GM12878 (cell line): Measurements from ENCODE around the gene CSPG5. TPM values are rescaled to one million over a fixed set of nuclear protein-coding genes. Genes with fewer than 3 reads are reported as not detected.

Experiments
- ATF7 ChIP-seq: fragments of 450-650 bp; IDR thresholded peaks from 2 replicates; pipeline ENCODE4 v1.6.1; 2016; ENCODE audit warnings: low read depth, mild to moderate bottlenecking
- BACH1 ChIP-seq: fragments of 450-650 bp; IDR thresholded peaks from 2 replicates; pipeline ENCODE4 v1.6.1; 2017; ENCODE audit warnings: mild to moderate bottlenecking, borderline replicate concordance
- BMI1 ChIP-seq: fragments of 450-650 bp; IDR thresholded peaks from 2 replicates; pipeline ENCODE4 v1.6.1; 2016; ENCODE audit warnings: mild to moderate bottlenecking, moderate library complexity, borderline replicate concordance
- CBFB ChIP-seq: IDR thresholded peaks from 2 replicates; pipeline ENCODE4 v1.6.1; 2016; ENCODE audit warnings: antibody characterized with exemption, low read depth
- ETV6 ChIP-seq, 2 experiments: fragments of 450-650 bp in 1 of 2; IDR thresholded peaks in 1 of 2; conservative IDR thresholded peaks in 1 of 2; 2 replicates each; pipeline ENCODE4 v1.6.1; 2014; ENCODE audit warnings: antibody characterized with exemption in 1 of 2, borderline replicate concordance in 1 of 2, low read depth in 1 of 2, mild to moderate bottlenecking in 1 of 2, moderate library complexity in 1 of 2
- FOS ChIP-seq: IDR thresholded peaks from 3 replicates; pipeline ENCODE4 v1.6.1; 2011; ENCODE audit warnings: borderline replicate concordance; ENCODE audit not compliant: insufficient read length; ENCODE audit errors: extremely low read depth
- FOXK2 ChIP-seq: fragments of 450-650 bp; IDR thresholded peaks from 2 replicates; pipeline ENCODE4 v1.6.1; 2017; ENCODE audit warnings: mild to moderate bottlenecking, moderate library complexity
- IKZF2 ChIP-seq, 2 experiments: fragments of 450-650 bp; IDR thresholded peaks; 2 replicates each; pipeline ENCODE4 v1.6.1; 2017; ENCODE audit warnings: mild to moderate bottlenecking in 2 of 2, moderate library complexity in 2 of 2
- JUNB ChIP-seq: IDR thresholded peaks from 2 replicates; pipeline ENCODE4 v1.6.1; 2016; ENCODE audit warnings: antibody characterized with exemption, mild to moderate bottlenecking
- MEF2A ChIP-seq: IDR thresholded peaks from 2 replicates; pipeline ENCODE4 v1.6.1; 2011; ENCODE audit warnings: low read depth, mild to moderate bottlenecking, low read length, moderate library complexity; ENCODE audit not compliant: insufficient read depth
- NR2F1 ChIP-seq: fragments of 450-650 bp; conservative IDR thresholded peaks from 2 replicates; pipeline ENCODE4 v1.6.1; 2017; ENCODE audit warnings: mild to moderate bottlenecking
- RFX5 ChIP-seq: IDR thresholded peaks from 2 replicates; pipeline ENCODE4 v1.6.1; 2011; ENCODE audit warnings: low read depth, low read length, improper control_type of control experiment
- STAT1 ChIP-seq: fragments of 450-650 bp; conservative IDR thresholded peaks from 2 replicates; pipeline ENCODE4 v1.6.1; 2014; ENCODE audit warnings: antibody characterized with exemption, mild to moderate bottlenecking
- SUZ12 ChIP-seq: fragments of 200-600 bp; sonication (generic); IDR thresholded peaks from one replicate; pipeline ENCODE4 v1.6.1; 2018; ENCODE audit warnings: antibody characterized with exemption, mild to moderate bottlenecking; ENCODE audit not compliant: unreplicated experiment
- TAF1 ChIP-seq: IDR thresholded peaks from 2 replicates; pipeline ENCODE4 v1.6.1; 2011; ENCODE audit warnings: mild to moderate bottlenecking, low read depth, low read length, borderline replicate concordance
- TBL1XR1 ChIP-seq: IDR thresholded peaks from 2 replicates; pipeline ENCODE4 v1.6.1; 2012; ENCODE audit warnings: low read depth, low read length, improper control_type of control experiment
- polyA plus RNA-seq, 11 experiments: library from polyadenylated mRNA; depleted of rRNA in 4 of 11; unstranded in 6 of 11; stranded (reverse) in 5 of 11; fragments of >200 nt; fragmentation: Nextera tagmentation in 4 of 11; fragmentation: Illumina TruSeq in 1 of 11; extraction: Ambion mirVana in 4 of 11; extraction: Trizol in 1 of 11; gene quantifications; 1 replicate in 1 of 11; 2 replicates in 10 of 11; pipeline versions ENCODE4 v1.2.1 to v1.2.3, GENCODE V29; 2011 to 2016; ENCODE audit warnings: inconsistent platforms in 2 of 11, missing spikeins in 2 of 11, low read depth in 1 of 11
- total RNA-seq, 4 experiments: library from RNA; depleted of rRNA in 3 of 4; stranded (reverse); fragments of >200 nt in 3 of 4; fragmentation: Illumina TruSeq in 1 of 4; extraction: Trizol in 1 of 4; gene quantifications; 2 replicates each; pipeline versions ENCODE4 v1.2.1 to v1.2.3, GENCODE V29; 2013 to 2021
- TF ChIP-seq, protein P1 (sequence below): IDR thresholded peaks from 2 replicates; pipeline ENCODE4 v1.6.1; 2012; ENCODE audit warnings: low read depth, low read length, improper control_type of control experiment
- TF ChIP-seq, protein P2 (sequence below): fragments of 450-650 bp; IDR thresholded peaks from 2 replicates; pipeline ENCODE4 v1.6.1; 2018; ENCODE audit warnings: mild to moderate bottlenecking, low read depth, moderate library complexity; ENCODE audit not compliant: partially characterized antibody
- TF ChIP-seq, protein P3 (sequence below): IDR thresholded peaks from 2 replicates; pipeline ENCODE4 v1.6.1; 2011; ENCODE audit warnings: low read depth, low read length, improper control_type of control experiment, borderline replicate concordance
- TF ChIP-seq, protein P4 (sequence below): IDR thresholded peaks from 2 replicates; pipeline ENCODE4 v1.6.1; 2011; ENCODE audit warnings: low read depth, mild to moderate bottlenecking, low read length, moderate library complexity, borderline replicate concordance; ENCODE audit errors: extremely low read depth
- TF ChIP-seq, protein P5 (sequence below): fragments of 450-650 bp; IDR thresholded peaks from 2 replicates; pipeline ENCODE4 v1.6.1; 2014; ENCODE audit warnings: mild to moderate bottlenecking
- TF ChIP-seq, protein P6 (sequence below): fragments of 450-650 bp; IDR thresholded peaks from 2 replicates; pipeline ENCODE4 v1.6.1; 2017; ENCODE audit warnings: low read depth, mild to moderate bottlenecking, moderate library complexity

CSPG5 gene
- total and polyA plus RNA-seq, 10 of the 15 experiments (the other 5 are each of a cell fraction or from before 2014, with no cell fraction given) = 0.08 to 0.17 TPM; not detected in 8

DNA sequence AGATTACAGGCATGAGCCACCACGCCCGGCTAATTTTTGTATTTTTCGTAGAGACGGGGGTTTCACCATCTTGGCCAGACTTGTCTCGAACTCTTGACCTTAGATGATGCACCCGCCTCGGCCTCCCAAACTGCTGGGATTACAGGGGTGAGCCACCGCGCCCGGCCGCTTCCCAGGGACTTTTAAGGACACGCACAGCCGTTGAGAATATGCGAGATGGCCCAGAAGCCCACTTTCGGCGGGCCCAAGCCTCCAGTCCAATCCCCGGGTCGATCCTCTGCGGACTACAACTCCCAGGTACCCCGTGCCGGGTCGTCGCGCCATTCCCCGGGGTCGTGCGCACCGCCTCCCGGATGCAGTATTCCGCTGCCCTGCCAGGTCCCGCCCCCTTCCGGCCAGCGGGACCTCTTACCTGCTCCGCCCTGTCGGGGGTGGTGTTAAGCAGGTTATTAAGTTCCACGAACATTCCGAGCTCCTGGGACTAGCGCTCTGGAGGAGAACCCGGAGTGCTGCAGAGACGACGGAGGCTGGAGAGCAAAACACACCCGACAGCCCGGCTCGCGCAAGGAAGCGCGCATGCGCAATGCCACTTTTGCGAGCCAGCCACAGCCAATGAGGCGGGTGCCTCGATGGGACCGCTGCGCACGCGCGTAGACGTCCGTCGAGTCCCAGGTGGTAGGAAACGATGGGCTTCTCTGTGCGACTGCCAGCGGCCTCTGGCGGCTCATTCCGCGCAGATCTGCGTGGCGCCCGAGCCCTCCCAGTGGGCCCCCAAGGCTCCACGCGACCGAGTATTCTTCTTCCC lies 65.3 kb downstream of the CSPG5 start, which contains the start of gene ELP6 (continued):
- TF ChIP-seq, protein P1, sequence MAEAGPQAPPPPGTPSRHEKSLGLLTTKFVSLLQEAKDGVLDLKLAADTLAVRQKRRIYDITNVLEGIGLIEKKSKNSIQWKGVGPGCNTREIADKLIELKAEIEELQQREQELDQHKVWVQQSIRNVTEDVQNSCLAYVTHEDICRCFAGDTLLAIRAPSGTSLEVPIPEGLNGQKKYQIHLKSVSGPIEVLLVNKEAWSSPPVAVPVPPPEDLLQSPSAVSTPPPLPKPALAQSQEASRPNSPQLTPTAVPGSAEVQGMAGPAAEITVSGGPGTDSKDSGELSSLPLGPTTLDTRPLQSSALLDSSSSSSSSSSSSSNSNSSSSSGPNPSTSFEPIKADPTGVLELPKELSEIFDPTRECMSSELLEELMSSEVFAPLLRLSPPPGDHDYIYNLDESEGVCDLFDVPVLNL = no peak
- TF ChIP-seq JUNB = no peak
- peak; percentile 62; the same call in 1 of the 2 replicates for TF ChIP-seq BACH1
- no peak for TF ChIP-seq IKZF2 (IDR thresholded peaks at IDR 0.05)
- peak; percentile 90 for TF ChIP-seq NR2F1
- TF ChIP-seq, protein P2, sequence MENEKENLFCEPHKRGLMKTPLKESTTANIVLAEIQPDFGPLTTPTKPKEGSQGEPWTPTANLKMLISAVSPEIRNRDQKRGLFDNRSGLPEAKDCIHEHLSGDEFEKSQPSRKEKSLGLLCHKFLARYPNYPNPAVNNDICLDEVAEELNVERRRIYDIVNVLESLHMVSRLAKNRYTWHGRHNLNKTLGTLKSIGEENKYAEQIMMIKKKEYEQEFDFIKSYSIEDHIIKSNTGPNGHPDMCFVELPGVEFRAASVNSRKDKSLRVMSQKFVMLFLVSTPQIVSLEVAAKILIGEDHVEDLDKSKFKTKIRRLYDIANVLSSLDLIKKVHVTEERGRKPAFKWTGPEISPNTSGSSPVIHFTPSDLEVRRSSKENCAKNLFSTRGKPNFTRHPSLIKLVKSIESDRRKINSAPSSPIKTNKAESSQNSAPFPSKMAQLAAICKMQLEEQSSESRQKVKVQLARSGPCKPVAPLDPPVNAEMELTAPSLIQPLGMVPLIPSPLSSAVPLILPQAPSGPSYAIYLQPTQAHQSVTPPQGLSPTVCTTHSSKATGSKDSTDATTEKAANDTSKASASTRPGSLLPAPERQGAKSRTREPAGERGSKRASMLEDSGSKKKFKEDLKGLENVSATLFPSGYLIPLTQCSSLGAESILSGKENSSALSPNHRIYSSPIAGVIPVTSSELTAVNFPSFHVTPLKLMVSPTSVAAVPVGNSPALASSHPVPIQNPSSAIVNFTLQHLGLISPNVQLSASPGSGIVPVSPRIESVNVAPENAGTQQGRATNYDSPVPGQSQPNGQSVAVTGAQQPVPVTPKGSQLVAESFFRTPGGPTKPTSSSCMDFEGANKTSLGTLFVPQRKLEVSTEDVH = no peak
- TF ChIP-seq, protein P3, sequence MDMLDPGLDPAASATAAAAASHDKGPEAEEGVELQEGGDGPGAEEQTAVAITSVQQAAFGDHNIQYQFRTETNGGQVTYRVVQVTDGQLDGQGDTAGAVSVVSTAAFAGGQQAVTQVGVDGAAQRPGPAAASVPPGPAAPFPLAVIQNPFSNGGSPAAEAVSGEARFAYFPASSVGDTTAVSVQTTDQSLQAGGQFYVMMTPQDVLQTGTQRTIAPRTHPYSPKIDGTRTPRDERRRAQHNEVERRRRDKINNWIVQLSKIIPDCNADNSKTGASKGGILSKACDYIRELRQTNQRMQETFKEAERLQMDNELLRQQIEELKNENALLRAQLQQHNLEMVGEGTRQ = no peak
- TF ChIP-seq MEF2A = no peak
- TF ChIP-seq, protein P4, sequence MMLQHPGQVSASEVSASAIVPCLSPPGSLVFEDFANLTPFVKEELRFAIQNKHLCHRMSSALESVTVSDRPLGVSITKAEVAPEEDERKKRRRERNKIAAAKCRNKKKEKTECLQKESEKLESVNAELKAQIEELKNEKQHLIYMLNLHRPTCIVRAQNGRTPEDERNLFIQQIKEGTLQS = no peak
- TF ChIP-seq TBL1XR1 = no peak
- no peak for TF ChIP-seq RFX5
- TF ChIP-seq SUZ12 = no peak
- peak; percentile 93; the same call in 1 of the 2 replicates for TF ChIP-seq STAT1
- no peak for TF ChIP-seq FOXK2
- TF ChIP-seq, protein P5, sequence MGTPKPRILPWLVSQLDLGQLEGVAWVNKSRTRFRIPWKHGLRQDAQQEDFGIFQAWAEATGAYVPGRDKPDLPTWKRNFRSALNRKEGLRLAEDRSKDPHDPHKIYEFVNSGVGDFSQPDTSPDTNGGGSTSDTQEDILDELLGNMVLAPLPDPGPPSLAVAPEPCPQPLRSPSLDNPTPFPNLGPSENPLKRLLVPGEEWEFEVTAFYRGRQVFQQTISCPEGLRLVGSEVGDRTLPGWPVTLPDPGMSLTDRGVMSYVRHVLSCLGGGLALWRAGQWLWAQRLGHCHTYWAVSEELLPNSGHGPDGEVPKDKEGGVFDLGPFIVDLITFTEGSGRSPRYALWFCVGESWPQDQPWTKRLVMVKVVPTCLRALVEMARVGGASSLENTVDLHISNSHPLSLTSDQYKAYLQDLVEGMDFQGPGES = no peak; the same call in 1 of the 2 replicates
- 0 out of 2 replicates have a peak, but pooled peaks have one; percentile 8 for TF ChIP-seq ATF7
- no peak for TF ChIP-seq BMI1
- TF ChIP-seq TAF1 = peak; percentile 36; the same call in 1 of the 2 replicates
- TF ChIP-seq, protein P6, sequence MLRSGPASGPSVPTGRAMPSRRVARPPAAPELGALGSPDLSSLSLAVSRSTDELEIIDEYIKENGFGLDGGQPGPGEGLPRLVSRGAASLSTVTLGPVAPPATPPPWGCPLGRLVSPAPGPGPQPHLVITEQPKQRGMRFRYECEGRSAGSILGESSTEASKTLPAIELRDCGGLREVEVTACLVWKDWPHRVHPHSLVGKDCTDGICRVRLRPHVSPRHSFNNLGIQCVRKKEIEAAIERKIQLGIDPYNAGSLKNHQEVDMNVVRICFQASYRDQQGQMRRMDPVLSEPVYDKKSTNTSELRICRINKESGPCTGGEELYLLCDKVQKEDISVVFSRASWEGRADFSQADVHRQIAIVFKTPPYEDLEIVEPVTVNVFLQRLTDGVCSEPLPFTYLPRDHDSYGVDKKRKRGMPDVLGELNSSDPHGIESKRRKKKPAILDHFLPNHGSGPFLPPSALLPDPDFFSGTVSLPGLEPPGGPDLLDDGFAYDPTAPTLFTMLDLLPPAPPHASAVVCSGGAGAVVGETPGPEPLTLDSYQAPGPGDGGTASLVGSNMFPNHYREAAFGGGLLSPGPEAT = 0 out of 2 replicates have a peak, but pooled peaks have one; percentile 54
- no peak for TF ChIP-seq FOS
- TF ChIP-seq ETV6 (conservative IDR thresholded peaks at IDR 0.05 in 1 of 2, IDR thresholded peaks at IDR 0.05 in 1 of 2; ENCODE audit: borderline replicate concordance in 1 of 2, low read depth in 1 of 2) = no peak
- no peak for TF ChIP-seq CBFB
